ENCODE measurements around the gene CHST11.

Gene CHST11

DNA sequence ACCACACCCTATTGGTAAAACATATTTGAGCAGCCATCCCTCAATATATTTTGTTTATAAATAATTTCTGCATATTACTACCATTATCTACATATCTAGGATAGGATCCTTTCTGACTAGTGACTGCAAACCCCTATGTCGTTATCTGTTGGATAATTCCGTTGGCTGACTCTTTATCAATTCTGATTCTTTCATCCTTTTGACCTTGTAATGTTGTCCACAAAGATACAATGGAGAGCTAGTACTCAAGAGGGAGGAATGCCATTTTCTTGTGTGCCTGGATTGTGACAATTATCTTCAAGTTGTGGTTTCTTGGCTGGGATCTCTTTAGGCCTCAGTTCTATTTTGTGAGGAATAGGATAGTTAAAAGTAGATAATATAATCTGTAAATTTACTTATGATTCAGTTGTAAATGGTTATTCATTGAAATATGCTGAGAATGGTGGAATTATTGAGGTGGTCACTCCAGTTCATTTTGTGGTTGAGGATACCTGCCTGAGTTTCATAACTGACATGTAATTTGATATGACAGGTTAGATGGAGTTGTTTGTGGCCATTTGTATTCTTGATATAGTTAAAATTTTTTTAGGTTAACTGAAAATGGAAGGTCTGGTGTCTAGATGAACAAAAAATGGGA is 10.1 kb downstream of the CHST11 start:
- no peak overlapping the region for H3K4me3 ChIP-seq (ENCODE audit: low read depth, low read length)
- TF ChIP-seq, protein P1, sequence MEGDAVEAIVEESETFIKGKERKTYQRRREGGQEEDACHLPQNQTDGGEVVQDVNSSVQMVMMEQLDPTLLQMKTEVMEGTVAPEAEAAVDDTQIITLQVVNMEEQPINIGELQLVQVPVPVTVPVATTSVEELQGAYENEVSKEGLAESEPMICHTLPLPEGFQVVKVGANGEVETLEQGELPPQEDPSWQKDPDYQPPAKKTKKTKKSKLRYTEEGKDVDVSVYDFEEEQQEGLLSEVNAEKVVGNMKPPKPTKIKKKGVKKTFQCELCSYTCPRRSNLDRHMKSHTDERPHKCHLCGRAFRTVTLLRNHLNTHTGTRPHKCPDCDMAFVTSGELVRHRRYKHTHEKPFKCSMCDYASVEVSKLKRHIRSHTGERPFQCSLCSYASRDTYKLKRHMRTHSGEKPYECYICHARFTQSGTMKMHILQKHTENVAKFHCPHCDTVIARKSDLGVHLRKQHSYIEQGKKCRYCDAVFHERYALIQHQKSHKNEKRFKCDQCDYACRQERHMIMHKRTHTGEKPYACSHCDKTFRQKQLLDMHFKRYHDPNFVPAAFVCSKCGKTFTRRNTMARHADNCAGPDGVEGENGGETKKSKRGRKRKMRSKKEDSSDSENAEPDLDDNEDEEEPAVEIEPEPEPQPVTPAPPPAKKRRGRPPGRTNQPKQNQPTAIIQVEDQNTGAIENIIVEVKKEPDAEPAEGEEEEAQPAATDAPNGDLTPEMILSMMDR (IDR thresholded peaks at IDR 0.05; ENCODE audit: low read depth, low read length) = no peak

DNA sequence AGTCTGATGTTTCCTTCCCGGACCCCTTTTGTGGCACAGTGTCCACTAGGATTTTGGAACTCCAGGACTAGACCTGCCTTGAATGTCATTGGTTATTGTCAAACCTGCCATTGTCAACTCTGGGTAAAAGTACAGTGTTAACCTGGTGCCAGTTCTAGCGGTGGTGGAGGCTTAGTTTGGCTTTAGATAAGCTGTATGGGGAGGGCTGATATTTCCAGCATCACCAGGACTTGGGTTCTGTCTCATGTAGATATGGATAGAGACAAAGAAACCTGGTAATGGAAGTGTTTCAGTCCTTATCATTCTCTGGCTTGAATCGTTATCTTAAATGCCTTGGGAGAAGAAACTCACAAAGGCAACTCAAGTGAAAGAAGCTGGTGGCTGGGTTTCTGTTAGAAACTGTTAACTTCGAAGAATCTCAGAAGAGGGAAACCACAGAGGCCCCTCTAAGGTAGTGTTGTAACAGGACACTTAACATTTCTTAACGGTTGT is 10.6 kb downstream of the CHST11 start:
- TF ChIP-seq, protein P1 (IDR thresholded peaks at IDR 0.05; ENCODE audit: low read depth, low read length) = no peak
- H3K4me3 ChIP-seq (ENCODE audit: low read depth, low read length) = no peak overlapping the region

DNA sequence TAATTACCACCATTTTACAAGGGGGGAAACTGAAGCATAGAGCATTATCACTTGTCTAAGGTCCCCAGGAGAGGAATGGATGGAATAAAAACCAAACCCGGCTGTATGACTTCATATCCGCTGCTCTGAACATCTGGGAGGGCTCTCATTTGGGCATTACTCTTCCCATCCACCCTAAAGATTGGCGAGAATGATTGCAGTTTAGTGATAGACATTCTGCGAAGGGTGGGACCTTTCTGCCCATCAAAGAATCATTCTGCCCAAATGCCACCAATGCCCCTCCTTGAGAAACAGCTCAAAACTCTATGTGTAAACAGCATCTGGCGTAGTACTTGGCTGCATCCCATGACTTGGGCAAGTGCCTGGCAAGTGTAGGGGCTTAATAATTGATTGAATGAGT is 11.6 kb downstream of the CHST11 start:
- TF ChIP-seq, protein P1 (IDR thresholded peaks at IDR 0.05; ENCODE audit: low read depth, low read length) = no peak
- H3K4me3 ChIP-seq (ENCODE audit: low read depth, low read length) = no peak overlapping the region

DNA sequence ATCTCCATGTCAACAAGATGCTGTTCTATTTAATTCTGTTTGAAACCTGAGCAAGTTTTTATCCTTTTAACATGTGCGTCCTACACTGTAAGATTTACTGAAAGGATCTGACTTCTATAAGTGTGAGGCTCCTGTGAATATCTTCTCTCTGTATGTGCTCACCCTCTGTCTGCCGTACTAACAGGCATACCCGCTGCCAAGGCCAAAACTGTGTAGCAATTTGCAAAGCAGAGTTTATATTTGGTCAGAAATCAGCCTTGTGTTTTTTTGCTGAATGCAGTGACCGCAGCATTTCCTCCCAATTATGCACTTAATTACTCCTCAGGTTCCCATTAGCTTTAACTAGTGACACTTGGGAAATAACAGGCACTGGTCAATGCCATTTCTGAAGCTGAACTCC is 12.3 kb downstream of the CHST11 start:
- TF ChIP-seq, protein P1 (IDR thresholded peaks at IDR 0.05; ENCODE audit: low read depth, low read length) = no peak
- H3K4me3 ChIP-seq (ENCODE audit: low read depth, low read length) = no peak overlapping the region

DNA sequence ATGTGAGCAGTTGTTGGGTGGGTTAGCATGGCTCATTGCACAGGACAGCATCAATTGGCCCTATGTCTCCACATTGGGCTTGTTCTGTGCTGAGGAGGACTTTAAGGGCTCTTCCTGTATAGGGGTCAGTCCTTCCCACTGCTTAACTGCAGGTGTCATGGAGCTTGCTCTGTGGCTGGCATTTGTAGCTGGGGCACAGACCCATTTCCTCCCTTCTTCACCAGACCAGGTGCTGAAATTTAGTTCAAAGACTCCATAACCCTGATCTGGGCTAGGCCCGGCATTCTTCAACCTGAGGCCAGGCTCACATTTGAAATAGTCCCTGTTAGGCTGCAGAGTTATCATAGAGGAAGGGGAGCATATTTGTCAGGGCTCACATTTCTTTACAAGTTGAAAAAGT is 12.8 kb downstream of the CHST11 start:
- H3K4me3 ChIP-seq (ENCODE audit: low read depth, low read length) = no peak overlapping the region
- TF ChIP-seq, protein P1 (IDR thresholded peaks at IDR 0.05; ENCODE audit: low read depth, low read length) = no peak

DNA sequence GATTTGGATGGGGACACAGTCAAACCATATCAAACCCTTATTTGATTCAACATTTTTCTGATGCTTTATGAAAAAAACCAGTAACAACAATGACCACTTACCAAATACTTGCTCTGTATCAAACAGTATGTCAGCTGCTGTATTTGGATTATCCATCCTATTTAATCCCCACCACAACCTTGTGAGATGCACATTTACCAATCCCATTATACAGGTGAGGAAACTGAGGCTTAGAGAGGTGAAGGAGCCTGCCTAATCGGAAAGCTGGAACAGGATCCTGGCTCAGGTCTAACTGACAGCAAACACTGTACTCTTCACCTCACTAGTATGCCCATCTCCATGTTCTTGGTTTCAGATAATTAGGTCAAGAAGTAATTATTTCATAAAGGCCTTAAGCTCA is 13.8 kb downstream of the CHST11 start:
- TF ChIP-seq, protein P1 (IDR thresholded peaks at IDR 0.05; ENCODE audit: low read depth, low read length) = no peak
- no peak overlapping the region for H3K4me3 ChIP-seq (ENCODE audit: low read depth, low read length)

DNA sequence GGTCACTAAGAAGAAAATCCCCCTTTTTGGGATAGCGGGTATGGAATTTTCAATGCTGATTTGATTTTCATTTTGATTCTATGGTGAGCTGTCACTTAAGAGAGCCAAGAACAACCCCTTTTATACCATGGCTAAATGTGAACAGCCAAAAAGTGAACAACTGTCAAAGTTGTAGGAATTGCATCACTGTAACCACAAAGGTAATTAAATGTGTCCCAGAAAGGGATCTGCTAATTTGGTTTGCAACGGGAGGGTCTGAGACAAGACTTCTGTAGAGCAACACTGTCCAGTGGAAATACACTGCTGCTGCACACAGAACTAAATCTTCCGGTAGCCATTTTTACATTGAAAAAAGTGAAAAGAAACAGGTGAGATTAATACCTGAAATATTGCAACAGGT is 14.6 kb downstream of the CHST11 start:
- TF ChIP-seq, protein P1 (IDR thresholded peaks at IDR 0.05; ENCODE audit: low read depth, low read length) = no peak

More for the DNA sequence above, 14.6 kb downstream of the CHST11 start:
- H3K4me3 ChIP-seq (ENCODE audit: low read depth, low read length) = no peak overlapping the region
